H1 (cell line): Measurements from ENCODE around the gene DGKH. TPM values are rescaled to one million over a fixed set of nuclear protein-coding genes. Genes with fewer than 3 reads are reported as not detected.

Experiments
- CTCF ChIA-PET: fragments of 300-600 bp; sonication (Branson Sonifier 250); formaldehyde crosslinking; loops from one replicate; lab custom pipeline; 2021; ENCODE audit not compliant: partially characterized antibody; lab: Charles Lee
- POLR2A ChIA-PET: fragments of 300-600 bp; sonication (Branson Sonifier 250); formaldehyde crosslinking; loops from one replicate; lab custom pipeline; 2021; ENCODE audit warnings: inconsistent platforms; ENCODE audit not compliant: partially characterized antibody; lab: Charles Lee
- DNase-seq, 2 experiments: peaks; one replicate each; pipeline versions ENCODE4 v3.0.0 to v3.0.0-alpha.2; 2010 to 2022; ENCODE audit warnings: low spot score in 2 of 2, low read depth in 1 of 2, mixed read lengths in 1 of 2
- FAIRE-seq: peaks from 2 replicates; lab custom pipeline; 2011; peaks lifted over from hg19 to GRCh38; lab: Jason Lieb, UNC
- H2AFZ ChIP-seq: 2 replicates; pipeline ENCODE4 v1.8.1; 2012; ENCODE audit warnings: low read length, inconsistent platforms
- H2AK5ac ChIP-seq: 2 replicates; pipeline ENCODE4 v1.6.1; 2013; ENCODE audit warnings: low read depth, low read length
- H2BK120ac ChIP-seq: replicated peaks from 2 replicates; pipeline ENCODE3; 2013; ENCODE audit warnings: low read depth, low read length, inconsistent platforms
- H2BK12ac ChIP-seq: 2 replicates; pipeline ENCODE4 v1.6.1; 2013; ENCODE audit warnings: low read depth, low read length
- H2BK15ac ChIP-seq: 2 replicates; pipeline ENCODE4 v1.6.1; 2013; ENCODE audit warnings: low read length
- H2BK20ac ChIP-seq: 2 replicates; pipeline ENCODE4 v1.6.1; 2013; ENCODE audit warnings: low read length
- H2BK5ac ChIP-seq: 2 replicates; pipeline ENCODE4 v1.6.1; 2013; ENCODE audit warnings: low read depth, low read length
- H3K14ac ChIP-seq: 2 replicates; pipeline ENCODE4 v1.6.1; 2013; ENCODE audit warnings: inconsistent platforms; ENCODE audit not compliant: insufficient read length
- H3K18ac ChIP-seq: 2 replicates; pipeline ENCODE4 v1.6.1; 2013; ENCODE audit warnings: low read length; ENCODE audit errors: extremely low read depth
- H3K23ac ChIP-seq: 2 replicates; pipeline ENCODE4 v1.6.1; 2013; ENCODE audit warnings: inconsistent platforms; ENCODE audit not compliant: insufficient read length
- H3K23me2 ChIP-seq: 2 replicates; pipeline ENCODE4 v1.6.1; 2013; ENCODE audit warnings: low read depth, low read length
- H3K27ac ChIP-seq: 2 replicates; pipeline ENCODE4 v1.6.1; 2011; ENCODE audit warnings: low read depth, low read length, inconsistent platforms
- H3K27me3 ChIP-seq, 4 experiments: replicated peaks in 1 of 4; 1 replicate in 1 of 4; 2 replicates in 3 of 4; pipeline versions ENCODE4 v1.6.1 to v1.8.1; 2011 to 2013; ENCODE audit warnings: low read length in 3 of 4, mild to moderate bottlenecking in 3 of 4, inconsistent platforms in 2 of 4, mixed read lengths in 2 of 4, moderate library complexity in 1 of 4; ENCODE audit not compliant: control insufficient read depth in 3 of 4, insufficient read depth in 3 of 4; ENCODE audit errors: extremely low read depth in 1 of 4
- H3K36me3 ChIP-seq, 4 experiments: 2 replicates each; pipeline versions ENCODE4 v1.6.1 to v1.8.1; 2011 to 2013; ENCODE audit warnings: mild to moderate bottlenecking in 4 of 4, low read length in 3 of 4, moderate library complexity in 2 of 4, control low read depth in 1 of 4, inconsistent platforms in 1 of 4; ENCODE audit not compliant: insufficient read depth in 4 of 4, control insufficient read depth in 2 of 4
- H3K4ac ChIP-seq: replicated peaks from 2 replicates; pipeline ENCODE3; 2013; ENCODE audit warnings: low read length, low read depth, mixed read lengths, inconsistent platforms; ENCODE audit not compliant: insufficient read length
- H3K4me1 ChIP-seq, 4 experiments: replicated peaks in 1 of 4; 1 replicate in 1 of 4; 2 replicates in 3 of 4; pipeline versions ENCODE4 v1.6.1 to v1.8.1; 2011 to 2013; ENCODE audit warnings: low read length in 3 of 4, inconsistent platforms in 2 of 4, mixed read lengths in 1 of 4; ENCODE audit not compliant: insufficient read depth in 4 of 4, control insufficient read depth in 3 of 4
- H3K4me2 ChIP-seq, 2 experiments: 2 replicates each; pipeline versions ENCODE4 v1.6.1 to v1.8.1; 2011 to 2013; ENCODE audit warnings: low read depth in 2 of 2, low read length in 2 of 2, control low read depth in 1 of 2, inconsistent platforms in 1 of 2, mild to moderate bottlenecking in 1 of 2; ENCODE audit not compliant: insufficient read depth in 1 of 2
- H3K4me3 ChIP-seq, 4 experiments: fragments of 200-600, 300-600 bp in 1 of 4; sonication (generic), shearing (Covaris generic), sonication (Bioruptor Twin) in 1 of 4; 2 replicates each; pipeline versions ENCODE4 v1.5.1 to v1.8.1; 2011 to 2016; ENCODE audit warnings: low read length in 4 of 4, low read depth in 3 of 4, control low read depth in 2 of 4, inconsistent platforms in 2 of 4, mild to moderate bottlenecking in 2 of 4, mixed read lengths in 1 of 4, moderate library complexity in 1 of 4; ENCODE audit not compliant: insufficient read depth in 2 of 4; ENCODE audit errors: extremely low read depth in 1 of 4
- H3K56ac ChIP-seq: replicated peaks from 2 replicates; pipeline ENCODE3; 2013; ENCODE audit warnings: low read depth, mild to moderate bottlenecking, mixed read lengths, low read length, inconsistent platforms; ENCODE audit not compliant: insufficient read length
- H3K79me1 ChIP-seq: 2 replicates; pipeline ENCODE4 v1.6.1; 2013; ENCODE audit warnings: low read depth, low read length, control low read depth
- H3K79me2 ChIP-seq, 2 experiments: 2 replicates each; pipeline versions ENCODE4 v1.6.1 to v1.8.1; 2012 to 2013; ENCODE audit warnings: low read length in 2 of 2, mild to moderate bottlenecking in 2 of 2, inconsistent platforms in 1 of 2; ENCODE audit not compliant: insufficient read depth in 2 of 2, control insufficient read depth in 1 of 2
- H3K9ac ChIP-seq, 4 experiments: replicated peaks in 1 of 4; 1 replicate in 1 of 4; 2 replicates in 3 of 4; pipeline versions ENCODE4 v1.6.1 to v1.8.1; 2011 to 2013; ENCODE audit warnings: low read depth in 3 of 4, low read length in 3 of 4, control low read depth in 2 of 4, mild to moderate bottlenecking in 2 of 4, moderate library complexity in 2 of 4, inconsistent platforms in 1 of 4; ENCODE audit errors: extremely low read depth in 1 of 4
- H3K9me3 ChIP-seq, 2 experiments: 2 replicates each; pipeline versions ENCODE4 v1.6.1 to v1.8.1; 2012 to 2013; ENCODE audit warnings: mild to moderate bottlenecking in 2 of 2, moderate library complexity in 2 of 2, control low read depth in 1 of 2, inconsistent platforms in 1 of 2, low read depth in 1 of 2, low read length in 1 of 2, mixed read lengths in 1 of 2; ENCODE audit not compliant: insufficient read depth in 2 of 2
- H4K20me1 ChIP-seq, 2 experiments: replicated peaks in 1 of 2; 2 replicates each; pipeline versions ENCODE3 to v1.8.1; 2011 to 2013; ENCODE audit warnings: inconsistent platforms in 2 of 2, low read length in 2 of 2, mild to moderate bottlenecking in 1 of 2; ENCODE audit not compliant: insufficient read depth in 2 of 2, control insufficient read depth in 1 of 2
- H4K5ac ChIP-seq: 2 replicates; pipeline ENCODE4 v1.6.1; 2013; ENCODE audit warnings: low read length, low read depth, mixed read lengths, inconsistent platforms; ENCODE audit not compliant: insufficient read length
- H4K8ac ChIP-seq: 2 replicates; pipeline ENCODE4 v1.8.0; 2013; ENCODE audit warnings: mild to moderate bottlenecking, moderate library complexity, low read length, inconsistent platforms; ENCODE audit not compliant: insufficient read depth; ENCODE audit errors: extremely low read depth
- H4K91ac ChIP-seq: replicated peaks from 2 replicates; pipeline ENCODE3; 2013; ENCODE audit warnings: low read length, mixed read lengths, inconsistent platforms; ENCODE audit not compliant: insufficient read length
- BCL11A ChIP-seq, 2 experiments: IDR thresholded peaks; one replicate each; pipeline ENCODE4 v1.6.1; 2011; ENCODE audit warnings: low read depth in 2 of 2, low read length in 2 of 2, mild to moderate bottlenecking in 2 of 2
- WGBS, 2 experiments: shearing (Covaris generic) in 1 of 2; methylation state at CpG; one replicate each; pipeline versions ENCODE4 v1.1.6 to v1.1.7; 2013 to 2015; ENCODE audit warnings: low lambda C conversion rate in 2 of 2, mixed read lengths in 2 of 2, inconsistent platforms in 1 of 2, low coverage in 1 of 2, missing lambda C conversion rate in 1 of 2; ENCODE audit not compliant: insufficient replicate concordance in 2 of 2, insufficient coverage in 1 of 2, insufficient read length in 1 of 2; ENCODE audit errors: extremely low coverage in 1 of 2, missing lambda C conversion rate in 1 of 2; 5-methylcytosine and 5-hydroxymethylcytosine counted together
- polyA plus RNA-seq, 7 experiments: library from polyadenylated mRNA; depleted of rRNA in 3 of 7; stranded (reverse) in 5 of 7; unstranded in 2 of 7; fragments of >200 nt in 5 of 7; fragments of 200-250 nt in 2 of 7; gene quantifications; 1 replicate in 5 of 7; 2 replicates in 1 of 7; 4 replicates in 1 of 7; pipeline versions ENCODE4 v1.2.1 to v1.2.3, GENCODE V29; 2011 to 2013; ENCODE audit warnings: missing spikeins in 2 of 7, mixed read lengths in 2 of 7
- total RNA-seq: library from RNA; stranded (reverse); fragmentation: NEBNext Ultra II Directional; extraction: Animal tissue kit (Norgen Biotek cat#: 25700); gene quantifications from 2 replicates; pipeline ENCODE4 v1.2.1, GENCODE V29; 2021

The DGKH gene
- total and polyA plus RNA-seq, 2 of the 8 experiments (the other 6 are each of a cell fraction or from before 2014, with no cell fraction given), result 2.1 to 7.9 TPM

- no peak for FAIRE-seq
- no peak overlapping the region for H2BK120ac ChIP-seq
- no peak overlapping the region for H3K4me3 ChIP-seq
- H3K9me3 ChIP-seq, result no peaks in the 10 kb centered on the region
- H4K20me1 ChIP-seq, result no peaks in the 10 kb centered on the region
- no peak overlapping the region for H2AK5ac ChIP-seq
- H2BK20ac ChIP-seq, result no peak overlapping the region
- H3K14ac ChIP-seq, result no peak overlapping the region
- H3K4ac ChIP-seq, result no peak overlapping the region
- H2AFZ ChIP-seq, result no peak overlapping the region
- H3K56ac ChIP-seq, result no peak overlapping the region
- H2BK12ac ChIP-seq, result no peak overlapping the region
- ChIA-PET CTCF (interaction anchor here (0.7 to 1.8 kb wide), 5 partner anchors 14 to 456 kb away, joined by 3 to 8 read pairs (median 4); no protein-coding TSS in a partner anchor), POLR2A (interaction anchor here (1.6 kb wide), 2 partner anchors 12 kb away, joined by 4 to 5 read pairs; no protein-coding TSS in a partner anchor)
- H3K27me3 ChIP-seq, result no peaks in the 10 kb centered on the region
- no peaks in the 10 kb centered on the region for H3K79me2 ChIP-seq
- WGBS, 2 experiments, result 92% methylated on average over 2 of the region's 2 CpGs; no CpG with 5 or more reads in 1 of the 2 experiments
- no peak overlapping the region for H3K18ac ChIP-seq
- H3K4me2 ChIP-seq, result no peak overlapping the region
- H3K36me3 ChIP-seq, result no peaks in the 10 kb centered on the region; a peak in 1 of 8 replicates
- TF ChIP-seq BCL11A (IDR thresholded peaks at IDR 0.05; ENCODE audit: low read depth in 2 of 2, low read length in 2 of 2), result no peak
- H4K91ac ChIP-seq, result no peak overlapping the region
- H3K23ac ChIP-seq, result no peak overlapping the region
- no peaks in the 10 kb centered on the region; the same call in 1 of the 2 replicates for H3K79me1 ChIP-seq
- no peak overlapping the region for H2BK15ac ChIP-seq
- peaks cover 0 to 12% (median 10%) of the 10 kb centered on the region in 4 experiments; a peak in 6 of 7 replicates for H3K4me1 ChIP-seq
- H3K23me2 ChIP-seq, result no peaks in the 10 kb centered on the region
- no peak overlapping the region for H3K9ac ChIP-seq
- no peak overlapping the region for H3K27ac ChIP-seq
- no peak overlapping the region for H2BK5ac ChIP-seq
- DNase-seq, result no peak
- H4K5ac ChIP-seq, result no peak overlapping the region
- no peak overlapping the region for H4K8ac ChIP-seq
These were observed 76.6 kb downstream of the DGKH start for GRCh38 chr13:42125046-42125445.
